ENCODE measurements around the gene PGS1. TPM values are rescaled to one million over a fixed set of nuclear protein-coding genes. Genes with fewer than 3 reads are reported as not detected.

Gene PGS1
- total RNA-seq, 4 donors from 2014 or later = 12.9 to 75.4 (median 63.1) TPM

- Histone ChIP-seq H3K27ac (no peak overlapping the region), H3K27me3 (no peaks in the 10 kb centered on the region), H3K36me3 (no peaks in the 10 kb centered on the region), H3K4me3 (no peak overlapping the region), H3K4me1 (peaks cover 0 to 4% of the 10 kb centered on the region in 2 donors), H3K9me3 (no peaks in the 10 kb centered on the region)
- no peak for DNase-seq
- no peak for TF ChIP-seq POLR2A (IDR thresholded peaks at IDR 0.05)
- intact Hi-C loops (cut with DNase I; ENCODE audit: low total_unique reads) = no loop called here
Measured at GRCh38 chr17:78401246-78401645, 22.8 kb downstream of the PGS1 start.

GRCh38 chr17:78401891-78402290, 23.4 kb downstream of the PGS1 start:
- Histone ChIP-seq H3K27me3 (no peaks in the 10 kb centered on the region), H3K4me1 (peaks cover 0 to 4% of the 10 kb centered on the region in 2 donors), H3K36me3 (no peaks in the 10 kb centered on the region), H3K9me3 (no peaks in the 10 kb centered on the region), H3K27ac (no peak overlapping the region), H3K4me3 (no peak overlapping the region)
- TF ChIP-seq CTCF (IDR thresholded peaks at IDR 0.05) (no peak), POLR2A (IDR thresholded peaks at IDR 0.05) (no peak)
- intact Hi-C loops (cut with DNase I; ENCODE audit: low total_unique reads) = no loop called here
- no peak for DNase-seq

GRCh38 chr17:78403822-78404221, 25.4 kb downstream of the PGS1 start:
- DNase-seq = no peak
- Histone ChIP-seq H3K36me3 (no peaks in the 10 kb centered on the region), H3K27ac (no peak overlapping the region), H3K27me3 (no peaks in the 10 kb centered on the region), H3K4me3 (no peak overlapping the region), H3K9me3 (no peaks in the 10 kb centered on the region), H3K4me1 (no peaks in the 10 kb centered on the region)
- intact Hi-C loops (cut with DNase I; ENCODE audit: low total_unique reads) = no loop called here
- TF ChIP-seq CTCF (IDR thresholded peaks at IDR 0.05) (no peak), POLR2A (IDR thresholded peaks at IDR 0.05) (no peak)

GRCh38 chr17:78406396-78406795, 27.9 kb downstream of the PGS1 start:
- no peak for TF ChIP-seq CTCF (IDR thresholded peaks at IDR 0.05)
- TF ChIP-seq POLR2A (IDR thresholded peaks at IDR 0.05) = no peak
- Histone ChIP-seq H3K36me3 (no peaks in the 10 kb centered on the region), H3K27me3 (no peaks in the 10 kb centered on the region), H3K9me3 (no peaks in the 10 kb centered on the region), H3K27ac (no peak overlapping the region), H3K4me1 (peaks cover 0 to 5% of the 10 kb centered on the region in 2 donors), H3K4me3 (no peak overlapping the region)
- no peak for DNase-seq
- intact Hi-C loops (cut with DNase I; ENCODE audit: low total_unique reads) = no loop called here

GRCh38 chr17:78406920-78407319, 28.5 kb downstream of the PGS1 start:
- intact Hi-C loops (cut with DNase I; ENCODE audit: low total_unique reads) = no loop called here
- H3K36me3 ChIP-seq = no peaks in the 10 kb centered on the region
- H3K4me3 ChIP-seq = no peak overlapping the region
- DNase-seq = no peak
- no peak for TF ChIP-seq POLR2A (IDR thresholded peaks at IDR 0.05)
- H3K27me3 ChIP-seq = no peaks in the 10 kb centered on the region
- H3K9me3 ChIP-seq = no peaks in the 10 kb centered on the region
- no peak overlapping the region for H3K27ac ChIP-seq
- peaks cover 0 to 5% of the 10 kb centered on the region in 2 donors for H3K4me1 ChIP-seq

GRCh38 chr17:78407387-78408000, 29.0 kb downstream of the PGS1 start:
- Histone ChIP-seq H3K4me3 (no peak overlapping the region), H3K36me3 (no peaks in the 10 kb centered on the region), H3K4me1 (peaks cover 0 to 5% of the 10 kb centered on the region in 2 donors), H3K9me3 (no peaks in the 10 kb centered on the region), H3K27me3 (no peaks in the 10 kb centered on the region), H3K27ac (no peak overlapping the region)
- TF ChIP-seq POLR2A (IDR thresholded peaks at IDR 0.05) = no peak
- no peak for TF ChIP-seq CTCF (IDR thresholded peaks at IDR 0.05)
- intact Hi-C loops (cut with DNase I; ENCODE audit: low total_unique reads) = no loop called here
- no peak for DNase-seq

All from uterus (tissue), 4 donors.